Activated naive CD8-positive, alpha-beta T cell treated with anti-CD3 and anti-CD28 coated beads, Interleukin-2, amount 50 U/mL, for 24 hours (primary cell): ENCODE measurements around the gene KCNQ1.

Experiments used
- ATAC-seq: fragments of 150-1000 bp; cut with Tn5 transposase; one replicate; pipeline ENCODE4 v1.10.0; 2021
- DNase-seq: peaks from one replicate; pipeline ENCODE4 v3.0.0; 2021
- H3K27ac Mint-ChIP-seq: one replicate; pipeline ENCODE4 v1.8.0; 2021; ENCODE audit warnings: mild to moderate bottlenecking, mixed read lengths
- H3K27me3 Mint-ChIP-seq: one replicate; pipeline ENCODE4 v1.8.0; 2021; ENCODE audit warnings: mixed read lengths
- H3K36me3 Mint-ChIP-seq: one replicate; pipeline ENCODE4 v1.8.0; 2021; ENCODE audit warnings: low read depth, mixed read lengths
- H3K4me1 Mint-ChIP-seq: one replicate; pipeline ENCODE4 v1.8.0; 2021; ENCODE audit warnings: mixed read lengths
- H3K4me3 Mint-ChIP-seq: one replicate; pipeline ENCODE4 v1.8.0; 2021; ENCODE audit warnings: mild to moderate bottlenecking, moderate library complexity, mixed read lengths
- H3K9me3 Mint-ChIP-seq: one replicate; pipeline ENCODE4 v1.8.0; 2021; ENCODE audit warnings: mixed read lengths

Gene KCNQ1

GRCh38 chr11:2869561-2870427 lies 425.0 kb downstream of the KCNQ1 start:
- H3K27me3 Mint-ChIP-seq, result peaks cover 49% of the 10 kb centered on the region

GRCh38 chr11:2870460-2870859 lies 425.7 kb downstream of the KCNQ1 start:
- no peaks in the 10 kb centered on the region for H3K9me3 Mint-ChIP-seq
- no peak overlapping the region for H3K27ac Mint-ChIP-seq
- peaks cover 46% of the 10 kb centered on the region for H3K27me3 Mint-ChIP-seq
- ATAC-seq (no peak), DNase-seq (no peak)
- peaks cover 15% of the 10 kb centered on the region for H3K4me1 Mint-ChIP-seq
- H3K36me3 Mint-ChIP-seq, result no peaks in the 10 kb centered on the region
- H3K4me3 Mint-ChIP-seq, result no peak overlapping the region

More at GRCh38 chr11:2869561-2870427, 425.0 kb downstream of the KCNQ1 start:
- DNase-seq (no peak), ATAC-seq (no peak)
- no peak overlapping the region for H3K27ac Mint-ChIP-seq
- no peaks in the 10 kb centered on the region for H3K36me3 Mint-ChIP-seq
- H3K4me3 Mint-ChIP-seq, result no peak overlapping the region
- H3K4me1 Mint-ChIP-seq, result peaks cover 16% of the 10 kb centered on the region
- H3K9me3 Mint-ChIP-seq, result no peaks in the 10 kb centered on the region

DNA sequence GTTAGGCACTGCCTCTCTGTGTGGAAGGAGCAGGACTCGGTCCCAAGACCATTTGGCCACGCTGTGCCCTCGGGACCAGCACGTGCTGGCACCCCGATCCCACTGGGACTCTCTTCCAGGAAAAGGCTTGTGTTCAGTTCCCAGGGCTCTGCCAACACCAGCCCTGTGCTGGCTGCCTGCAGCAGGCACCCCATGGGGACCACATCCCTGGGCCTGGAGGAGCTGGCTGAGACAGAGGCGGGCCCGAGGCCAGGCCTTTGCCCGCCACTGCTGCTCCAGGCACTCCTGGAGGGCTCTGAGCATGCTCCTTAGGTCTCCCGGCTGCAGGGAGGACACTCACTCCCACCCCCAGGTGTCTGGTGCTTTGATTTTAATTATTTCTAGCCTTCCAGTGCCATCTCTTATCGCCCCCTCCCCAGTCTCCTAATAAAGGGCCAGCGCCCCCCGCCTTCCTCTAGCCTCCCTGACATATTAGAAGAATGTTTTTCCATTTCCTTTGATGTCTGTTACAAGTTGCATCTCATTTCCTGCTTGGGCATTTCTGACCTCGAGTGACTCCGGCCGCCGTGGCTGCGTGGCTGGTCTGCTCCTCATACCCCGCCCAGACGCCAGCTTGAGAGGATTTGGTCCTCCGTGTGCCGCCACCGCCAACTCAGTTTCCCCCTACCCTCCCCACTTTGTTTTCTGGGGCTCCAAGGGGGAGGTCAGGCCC lies 426.3 kb downstream of the KCNQ1 start:
- H3K4me1 Mint-ChIP-seq, result peaks cover 15% of the 10 kb centered on the region
- no peaks in the 10 kb centered on the region for H3K9me3 Mint-ChIP-seq
- ATAC-seq (no peak), DNase-seq (no peak)
- H3K4me3 Mint-ChIP-seq, result no peak overlapping the region
- H3K27ac Mint-ChIP-seq, result no peak overlapping the region
- H3K27me3 Mint-ChIP-seq, result peaks cover 44% of the 10 kb centered on the region
- no peaks in the 10 kb centered on the region for H3K36me3 Mint-ChIP-seq

- DNase-seq (no peak), ATAC-seq (no peak)
- no peaks in the 10 kb centered on the region for H3K9me3 Mint-ChIP-seq
- H3K27me3 Mint-ChIP-seq, result peaks cover 22% of the 10 kb centered on the region
- H3K4me3 Mint-ChIP-seq, result no peak overlapping the region
- peaks cover 6% of the 10 kb centered on the region for H3K4me1 Mint-ChIP-seq
- H3K36me3 Mint-ChIP-seq, result peaks cover 1% of the 10 kb centered on the region
- H3K27ac Mint-ChIP-seq, result no peak overlapping the region
Measured at GRCh38 chr11:2874963-2875362, 430.2 kb downstream of the KCNQ1 start.

DNA sequence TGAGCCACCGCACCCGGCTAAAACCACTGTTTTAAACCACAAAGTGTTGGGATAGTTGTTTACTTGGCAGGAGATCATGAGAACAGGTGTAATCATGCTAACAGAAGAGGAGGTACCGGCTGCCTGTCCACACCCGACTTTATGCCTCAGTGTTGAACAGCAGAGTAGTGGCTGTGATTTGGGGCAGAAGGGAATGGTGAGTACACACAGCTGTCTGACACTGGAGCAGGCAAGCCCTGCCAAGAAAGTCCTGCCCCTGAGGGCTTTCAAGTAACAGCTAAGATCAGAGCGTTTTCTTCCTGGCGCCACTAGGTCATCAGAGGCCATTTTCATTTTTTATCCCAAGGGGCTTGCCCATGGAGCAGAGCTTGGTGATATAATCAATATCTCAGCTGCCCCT lies 432.7 kb downstream of the KCNQ1 start:
- no peak overlapping the region for H3K4me3 Mint-ChIP-seq
- DNase-seq (no peak), ATAC-seq (no peak)
- H3K27ac Mint-ChIP-seq, result no peak overlapping the region
- no peaks in the 10 kb centered on the region for H3K4me1 Mint-ChIP-seq
- peaks cover 6% of the 10 kb centered on the region for H3K27me3 Mint-ChIP-seq
- H3K36me3 Mint-ChIP-seq, result peaks cover 1% of the 10 kb centered on the region
- H3K9me3 Mint-ChIP-seq, result no peaks in the 10 kb centered on the region

- Mint-ChIP-seq H3K36me3 (peaks cover 1% of the 10 kb centered on the region), H3K27ac (no peak overlapping the region), H3K9me3 (no peaks in the 10 kb centered on the region), H3K4me3 (no peak overlapping the region), H3K4me1 (peaks cover 2% of the 10 kb centered on the region), H3K27me3 (peaks cover 18% of the 10 kb centered on the region)
- ATAC-seq (no peak), DNase-seq (no peak)
Measured at GRCh38 chr11:2878782-2879181, 434.0 kb downstream of the KCNQ1 start.

DNA sequence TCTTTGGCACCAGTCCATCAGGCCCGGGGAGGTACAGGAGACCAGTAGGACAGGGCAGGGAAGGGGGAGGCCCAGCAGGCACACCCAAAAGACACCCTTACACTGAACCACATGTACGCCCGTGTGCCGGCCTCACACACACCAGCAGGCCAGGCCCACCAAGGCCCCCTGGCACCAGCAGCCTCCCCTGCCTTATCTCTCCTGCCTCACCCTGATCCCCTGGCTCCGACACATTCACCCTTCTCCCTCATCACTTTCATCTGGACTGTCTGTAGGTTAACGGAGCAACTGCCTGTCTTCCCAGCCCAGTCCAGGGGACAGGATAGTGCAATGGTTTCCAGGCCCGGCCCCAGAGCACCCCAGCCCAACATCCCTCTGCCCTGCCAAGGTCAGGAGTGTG lies 435.8 kb downstream of the KCNQ1 start:
- Mint-ChIP-seq H3K36me3 (peaks cover 1% of the 10 kb centered on the region), H3K9me3 (no peaks in the 10 kb centered on the region), H3K4me1 (peaks cover 6% of the 10 kb centered on the region), H3K27ac (no peak overlapping the region), H3K4me3 (no peak overlapping the region), H3K27me3 (peaks cover 14% of the 10 kb centered on the region)
- DNase-seq, result no peak
- no peak for ATAC-seq

- H3K36me3 Mint-ChIP-seq, result peaks cover 1% of the 10 kb centered on the region
- no peak overlapping the region for H3K4me3 Mint-ChIP-seq
- peaks cover 6% of the 10 kb centered on the region for H3K4me1 Mint-ChIP-seq
- no peaks in the 10 kb centered on the region for H3K9me3 Mint-ChIP-seq
- ATAC-seq (no peak), DNase-seq (no peak)
- H3K27ac Mint-ChIP-seq, result no peak overlapping the region
- peaks cover 14% of the 10 kb centered on the region for H3K27me3 Mint-ChIP-seq
Measured at GRCh38 chr11:2881076-2881980, 436.5 kb downstream of the KCNQ1 start.

DNA sequence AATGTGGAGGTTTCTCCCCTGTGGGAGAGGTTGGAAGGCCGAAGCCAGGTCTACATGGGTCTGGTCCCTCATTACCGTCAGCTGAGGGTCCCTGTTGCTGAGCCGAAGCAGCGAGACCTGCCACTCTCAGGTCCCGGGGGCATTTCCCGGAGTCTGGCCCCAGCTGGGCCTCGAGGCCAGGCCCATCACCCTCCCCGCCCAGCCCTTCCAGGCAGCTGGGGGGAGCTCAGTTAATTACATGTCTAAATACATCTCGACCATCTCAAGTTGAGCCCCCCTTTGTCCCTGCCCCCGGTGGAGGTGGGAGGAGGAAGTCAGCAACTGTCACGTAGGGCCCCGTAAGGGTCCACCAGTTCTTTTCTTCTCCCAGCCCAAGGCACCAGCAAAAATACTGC lies 437.2 kb downstream of the KCNQ1 start:
- no peak for DNase-seq
- peaks cover 1% of the 10 kb centered on the region for H3K36me3 Mint-ChIP-seq
- peaks cover 6% of the 10 kb centered on the region for H3K4me1 Mint-ChIP-seq
- H3K4me3 Mint-ChIP-seq, result no peak overlapping the region
- peaks cover 16% of the 10 kb centered on the region for H3K27me3 Mint-ChIP-seq
- no peak overlapping the region for H3K27ac Mint-ChIP-seq
- no peak for ATAC-seq
- H3K9me3 Mint-ChIP-seq, result no peaks in the 10 kb centered on the region

DNA sequence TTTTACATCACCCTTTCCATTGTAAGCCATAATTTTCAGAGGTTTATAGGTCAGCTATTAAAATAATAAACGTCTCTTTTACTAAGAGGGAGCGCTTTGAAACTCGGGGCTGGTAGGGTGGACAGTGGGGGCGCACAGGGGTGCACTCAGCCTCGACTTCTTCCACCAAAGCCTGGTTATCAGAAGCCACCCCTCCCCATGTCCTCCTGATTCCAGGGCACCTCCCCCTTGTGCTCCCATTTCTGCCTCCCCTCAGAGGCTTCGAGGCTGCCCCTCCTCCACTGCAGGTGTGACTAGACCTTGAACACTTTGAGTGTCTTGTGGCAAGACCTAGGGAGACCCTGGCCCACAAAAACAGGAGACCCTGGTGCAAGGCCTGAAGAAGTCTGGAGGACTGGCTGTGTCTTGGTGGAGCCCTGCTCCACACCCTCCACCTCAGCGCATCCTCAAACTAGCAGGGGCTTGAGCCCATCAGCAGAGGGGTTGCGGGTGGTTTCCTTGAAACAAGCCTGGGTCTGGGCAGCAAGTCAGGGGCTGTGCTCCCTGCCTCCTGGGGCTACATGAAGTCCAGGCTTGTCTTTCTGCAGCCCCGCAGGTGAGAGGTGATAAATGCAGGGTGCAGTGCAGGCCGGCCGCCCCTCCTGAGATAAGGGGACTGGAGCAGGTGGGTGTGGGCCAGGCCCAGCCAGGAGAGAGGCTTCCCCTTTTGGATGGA lies 437.7 kb downstream of the KCNQ1 start:
- H3K9me3 Mint-ChIP-seq, result no peaks in the 10 kb centered on the region
- peaks cover 6% of the 10 kb centered on the region for H3K4me1 Mint-ChIP-seq
- peaks cover 16% of the 10 kb centered on the region for H3K27me3 Mint-ChIP-seq
- DNase-seq (no peak), ATAC-seq (no peak)
- H3K36me3 Mint-ChIP-seq, result no peaks in the 10 kb centered on the region
- no peak overlapping the region for H3K4me3 Mint-ChIP-seq
- H3K27ac Mint-ChIP-seq, result no peak overlapping the region

DNA sequence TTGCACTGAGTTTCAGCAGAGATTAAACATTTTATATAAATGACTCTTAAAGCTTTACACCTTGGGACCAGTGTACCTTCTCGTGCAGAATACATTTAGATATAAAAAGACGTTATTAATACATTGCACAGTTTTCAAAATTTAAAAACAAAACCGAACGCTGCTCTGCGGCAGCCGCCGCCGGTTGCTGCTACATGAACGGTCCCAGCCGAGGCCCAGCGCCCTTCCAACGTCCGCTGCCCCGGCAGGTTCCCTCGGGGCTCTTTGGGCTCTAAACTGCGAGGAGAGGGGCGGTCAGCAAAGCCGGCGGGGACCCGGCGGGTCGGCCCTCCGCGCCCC lies 438.8 kb downstream of the KCNQ1 start:
- H3K9me3 Mint-ChIP-seq, result no peaks in the 10 kb centered on the region
- peaks cover 14% of the 10 kb centered on the region for H3K27me3 Mint-ChIP-seq
- H3K36me3 Mint-ChIP-seq, result no peaks in the 10 kb centered on the region
- no peak overlapping the region for H3K27ac Mint-ChIP-seq
- ATAC-seq (no peak), DNase-seq (no peak)
- peak overlapping the region; percentile 46 for H3K4me3 Mint-ChIP-seq
- peaks cover 7% of the 10 kb centered on the region for H3K4me1 Mint-ChIP-seq

- Mint-ChIP-seq H3K9me3 (no peaks in the 10 kb centered on the region), H3K36me3 (no peaks in the 10 kb centered on the region), H3K27ac (no peak overlapping the region), H3K27me3 (peaks cover 14% of the 10 kb centered on the region), H3K4me1 (peaks cover 7% of the 10 kb centered on the region), H3K4me3 (no peak overlapping the region)
- no peak for DNase-seq
- no peak for ATAC-seq
Measured at GRCh38 chr11:2883979-2884815, 439.4 kb downstream of the KCNQ1 start.

- peaks cover 7% of the 10 kb centered on the region for H3K4me1 Mint-ChIP-seq
- ATAC-seq (no peak), DNase-seq (peak; percentile 44)
- peak overlapping the region; percentile 64 for H3K27ac Mint-ChIP-seq
- H3K36me3 Mint-ChIP-seq, result no peaks in the 10 kb centered on the region
- no peaks in the 10 kb centered on the region for H3K9me3 Mint-ChIP-seq
- peak overlapping the region; percentile 82 for H3K4me3 Mint-ChIP-seq
- peaks cover 14% of the 10 kb centered on the region for H3K27me3 Mint-ChIP-seq
Measured at GRCh38 chr11:2885017-2885677, 440.3 kb downstream of the KCNQ1 start.
